ENCODE data around the gene SLC44A4.
A peak's percentile ranks its signal among the peaks of the same experiment; 100 is the strongest.
"Not testable (repeated sequence)": the region's sequence is repeated elsewhere in the genome, so short reads cannot be mapped to it uniquely, and the experiment has no call there.

SLC44A4 gene

GRCh38 chr6:31878222-31878621, 575 bp downstream of the SLC44A4 start:
- DNase-seq = no peak

DNA sequence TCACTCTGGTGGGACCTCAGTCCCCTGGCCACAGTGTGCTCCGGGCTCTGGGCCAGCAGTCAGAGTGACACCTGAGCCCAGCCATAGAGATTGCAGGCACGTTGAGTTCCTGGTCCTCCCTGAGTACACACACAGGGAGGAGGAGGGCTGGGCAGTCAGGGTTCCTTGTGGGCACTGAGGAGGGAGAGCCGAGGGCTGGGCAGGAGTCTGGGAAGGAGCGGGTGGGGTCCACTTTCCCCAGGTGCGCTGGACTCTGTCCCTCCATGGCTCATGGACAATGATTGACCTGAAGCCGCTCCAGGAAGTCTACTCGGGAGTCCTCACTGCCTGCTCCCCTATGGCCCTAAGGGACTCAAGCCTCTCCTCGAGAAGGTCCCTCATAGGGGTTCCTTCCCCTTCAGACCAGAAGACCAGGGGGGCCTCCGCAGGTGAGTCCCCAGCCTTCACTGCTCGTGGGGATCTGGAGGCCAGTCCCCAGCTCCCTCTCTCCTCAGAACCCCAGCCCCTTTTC, 1.1 kb downstream of the SLC44A4 start:
- peak; percentile 25 for DNase-seq

DNA sequence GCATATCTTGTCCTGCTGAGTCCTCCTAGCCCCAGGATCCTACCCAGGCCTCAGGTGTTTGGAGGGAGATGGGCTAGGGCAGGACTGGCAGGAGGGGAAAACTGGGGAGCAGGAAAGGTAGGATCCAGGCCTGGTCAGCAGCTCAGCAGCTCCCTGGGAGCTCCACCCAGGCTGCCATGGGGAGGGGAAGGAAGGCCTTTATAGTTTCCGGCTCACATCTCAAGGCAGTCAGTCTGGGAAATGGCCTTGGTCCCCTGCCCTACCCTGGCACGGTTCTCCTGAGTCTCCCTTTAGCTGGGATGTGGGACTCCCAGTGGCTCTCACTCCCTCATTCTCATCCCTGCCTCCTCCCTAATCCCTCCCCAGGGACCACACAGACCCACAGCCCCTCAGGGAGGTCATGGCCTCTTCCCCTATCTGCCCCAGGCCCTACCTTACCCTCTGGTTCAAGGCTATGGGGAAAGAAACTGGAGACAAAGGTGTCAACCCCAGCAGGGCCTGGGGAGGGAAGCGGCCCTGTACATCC, 1.6 kb downstream of the SLC44A4 start:
- no peak for DNase-seq

GRCh38 chr6:31876357-31876756, 2.4 kb downstream of the SLC44A4 start:
- no peak for DNase-seq

GRCh38 chr6:31875877-31876276, 2.9 kb downstream of the SLC44A4 start:
- no peak for DNase-seq

DNA sequence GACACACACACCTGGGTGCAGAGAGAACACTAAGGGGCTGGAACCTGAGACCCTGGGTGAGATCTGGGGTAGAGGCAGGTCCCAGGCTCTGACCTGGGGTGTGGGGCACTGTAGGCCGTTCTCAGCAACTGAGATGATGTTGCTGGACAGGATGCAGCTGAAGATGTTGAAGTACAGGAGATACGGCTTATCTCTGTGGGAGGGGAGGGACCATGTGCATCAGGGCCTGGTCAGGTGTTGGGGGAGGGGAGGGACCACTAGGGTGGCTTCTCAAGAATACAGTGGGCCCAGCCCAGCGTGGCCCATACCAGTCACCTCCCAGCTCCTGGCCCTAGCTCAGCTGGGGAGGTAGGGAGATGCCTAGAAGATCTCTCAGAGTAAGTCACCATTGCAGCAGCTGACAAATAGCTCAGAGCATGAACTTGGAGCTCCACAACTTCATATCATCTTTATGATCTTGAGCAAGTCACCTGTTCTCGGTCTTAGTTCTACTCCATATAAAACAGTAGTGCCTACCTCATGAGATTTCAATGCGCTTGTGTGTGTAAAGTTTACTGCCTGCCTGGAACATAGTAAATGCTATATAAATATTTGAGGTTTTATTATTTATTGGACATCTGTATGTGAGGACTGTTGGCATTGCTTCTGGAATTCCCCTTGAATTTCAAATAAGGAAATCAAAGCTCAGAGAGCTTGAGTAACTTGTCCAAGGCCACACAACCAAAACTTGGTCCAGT, 3.8 kb downstream of the SLC44A4 start:
- DNase-seq = no peak

- no peak for DNase-seq
Measured at GRCh38 chr6:31874084-31874670, 4.6 kb downstream of the SLC44A4 start.

- no peak for DNase-seq
Measured at GRCh38 chr6:31871046-31871659, 7.6 kb downstream of the SLC44A4 start.

- DNase-seq = no peak
Measured at GRCh38 chr6:31870385-31870921, 8.3 kb downstream of the SLC44A4 start.

GRCh38 chr6:31869343-31869742, 9.5 kb downstream of the SLC44A4 start:
- DNase-seq = no peak

- not testable (repeated sequence) for DNase-seq
Measured at GRCh38 chr6:31868658-31868971, 10.2 kb downstream of the SLC44A4 start.

DNA sequence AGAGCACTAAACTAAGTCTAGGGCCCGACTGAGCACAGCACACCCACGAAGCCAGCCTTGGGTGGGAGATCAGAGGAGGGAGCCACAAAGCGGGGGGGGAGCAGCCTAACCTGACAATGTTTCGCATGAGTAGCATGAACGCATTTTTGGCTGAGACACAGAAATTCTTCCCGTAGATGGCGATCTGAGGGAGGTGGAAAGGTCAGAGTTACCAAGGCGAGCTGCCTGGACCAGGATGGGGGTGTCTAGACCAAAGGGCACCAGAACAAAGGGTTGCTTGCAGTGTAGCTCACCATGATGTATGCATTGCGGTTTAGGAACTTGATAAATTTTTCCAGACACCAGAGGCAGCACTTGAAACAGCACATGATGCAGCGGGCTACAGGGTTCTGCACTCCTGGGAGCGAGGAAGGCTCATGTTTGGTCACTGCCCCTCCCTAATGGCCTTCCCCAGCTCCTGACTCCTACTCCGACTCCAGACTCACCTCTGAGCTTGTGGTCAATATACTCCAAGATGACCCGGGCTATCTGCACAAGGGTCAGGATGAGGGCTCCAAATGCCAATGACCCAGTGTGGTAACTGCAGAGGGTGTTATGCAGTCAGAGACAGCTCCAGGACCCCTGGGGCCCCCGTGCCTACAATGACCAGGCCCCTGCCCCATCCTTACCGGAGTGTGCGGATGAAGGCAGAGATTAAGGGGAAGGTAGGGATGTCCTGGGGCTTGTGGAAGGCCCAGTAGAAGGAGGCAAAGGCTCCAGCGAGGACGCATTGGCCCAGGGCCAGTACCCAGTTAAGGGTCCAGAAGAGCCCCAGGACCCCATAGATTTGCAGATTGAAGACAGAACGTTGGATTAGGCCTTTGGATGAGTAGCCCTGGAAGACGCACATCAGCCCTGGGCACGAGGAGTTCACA, 13.3 kb downstream of the SLC44A4 start:
- no peak for DNase-seq

DNA sequence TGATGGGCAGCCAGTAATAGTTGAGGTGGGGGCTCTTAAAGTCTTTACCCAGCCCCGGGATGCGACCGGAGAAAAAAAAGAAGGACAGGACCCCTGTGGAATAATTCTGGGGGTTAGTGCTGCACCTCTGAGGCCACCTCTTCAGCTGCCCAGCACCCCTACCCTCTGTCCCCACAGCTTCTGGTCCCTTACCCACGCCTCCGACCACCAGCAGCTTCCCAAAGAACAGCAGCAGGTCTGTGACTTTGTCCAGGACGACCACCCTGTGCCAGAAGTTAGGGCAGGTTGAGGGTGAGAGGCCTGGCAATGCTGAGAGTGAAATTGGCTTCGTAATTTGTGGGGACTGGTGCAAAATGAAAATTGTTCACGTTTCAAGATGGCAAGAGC, 14.0 kb downstream of the SLC44A4 start:
- DNase-seq = no peak

GRCh38 chr6:31864123-31864562, 14.7 kb downstream of the SLC44A4 start:
- not testable (repeated sequence) for DNase-seq

DNA sequence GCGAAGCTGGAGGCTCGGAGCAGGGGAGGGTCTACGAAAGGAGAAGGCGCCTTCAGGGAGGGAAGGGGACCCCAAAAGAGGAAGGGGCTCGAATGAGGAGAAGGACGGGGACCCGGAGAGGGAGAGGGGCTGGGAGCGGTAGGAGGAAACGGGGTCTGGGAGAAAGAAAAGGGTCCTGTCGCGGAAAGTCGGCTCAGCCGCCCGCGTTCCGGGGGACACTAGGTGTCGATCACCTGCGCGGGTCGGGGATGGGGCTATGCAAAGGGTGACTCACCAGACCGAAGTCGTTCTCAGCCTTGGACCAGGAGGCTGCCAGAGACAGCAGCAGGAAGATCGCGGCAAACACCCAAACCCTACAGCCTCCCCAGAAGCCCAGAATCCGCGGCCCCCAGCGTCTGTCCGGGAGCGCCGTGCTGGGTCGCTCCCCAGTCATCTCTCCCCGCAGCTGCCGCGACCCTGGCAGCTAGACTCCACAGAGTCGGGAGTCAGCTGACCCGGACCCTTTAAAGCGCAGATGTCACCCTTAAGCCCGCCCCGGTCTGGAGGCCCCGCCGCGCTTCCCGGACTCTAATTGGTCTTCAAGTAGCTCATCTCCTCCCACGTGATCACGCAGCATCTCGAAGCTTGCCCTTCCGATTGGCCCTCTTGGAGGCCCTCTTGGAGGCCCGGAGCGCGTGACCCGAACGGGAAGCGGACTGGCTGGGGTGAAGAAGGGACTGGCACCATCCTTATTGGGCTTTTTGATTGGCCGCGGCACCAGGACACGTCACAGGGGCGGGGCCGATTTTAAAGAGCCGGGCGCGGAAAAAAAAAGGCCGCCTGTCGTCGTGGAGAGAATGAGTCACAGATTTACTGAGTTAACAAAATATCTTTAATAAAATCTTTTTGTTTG, 16.2 kb downstream of the SLC44A4 start, which contains the start of gene NEU1:
Gene NEU1, minus strand, starts transcription at position 478 of the 892 bp plus-strand sequence. Its CDS starts 45 bp downstream, at position 433.
- DNase-seq = peak; percentile 99

DNA sequence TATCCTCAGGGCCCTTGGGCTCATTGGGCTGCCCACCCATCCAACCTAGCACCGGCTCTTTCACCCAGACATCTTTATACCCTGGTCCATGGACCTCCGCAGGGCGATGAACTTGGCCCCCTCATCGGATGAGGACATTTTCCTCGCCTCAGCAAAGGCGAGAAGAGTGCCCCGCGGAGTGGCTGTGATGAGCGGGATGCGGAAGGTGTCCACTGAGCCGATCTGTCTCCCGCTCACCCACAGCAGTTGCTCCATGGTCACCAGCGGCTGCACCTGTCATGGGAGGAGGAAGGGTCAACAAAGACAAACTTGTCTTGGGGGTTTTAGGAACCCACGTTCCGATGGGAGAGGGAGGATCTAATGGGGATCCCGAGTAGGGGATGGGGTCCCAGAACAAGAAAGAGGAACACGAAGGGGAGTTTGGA, 16.9 kb downstream of the SLC44A4 start:
- no peak for DNase-seq

DNA sequence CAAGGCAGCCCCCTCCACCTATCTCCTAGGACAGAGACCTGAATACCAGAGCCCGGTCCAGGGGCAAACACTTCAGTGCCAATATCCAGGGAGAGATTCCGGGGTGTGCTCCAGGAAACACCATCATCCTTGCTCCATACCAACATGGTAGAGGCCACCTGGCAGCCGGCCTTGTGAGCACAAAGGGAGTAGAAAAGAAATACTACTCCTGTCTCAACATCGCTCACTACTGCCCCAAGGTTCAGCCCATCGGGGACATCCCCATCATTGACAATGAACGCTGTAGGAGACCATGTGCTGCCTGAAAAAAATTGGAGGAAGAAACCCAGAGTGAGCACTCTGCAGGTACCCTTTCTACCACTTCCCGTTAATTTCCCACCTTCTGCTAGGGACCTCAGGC, 17.6 kb downstream of the SLC44A4 start:
- DNase-seq = no peak

- no peak for DNase-seq
Measured at GRCh38 chr6:31860349-31860748, 18.4 kb downstream of the SLC44A4 start.

GRCh38 chr6:31859923-31860322, 18.9 kb downstream of the SLC44A4 start:
- no peak for DNase-seq

- no peak for DNase-seq
Measured at GRCh38 chr6:31858707-31859106, 20.1 kb downstream of the SLC44A4 start.

DNA sequence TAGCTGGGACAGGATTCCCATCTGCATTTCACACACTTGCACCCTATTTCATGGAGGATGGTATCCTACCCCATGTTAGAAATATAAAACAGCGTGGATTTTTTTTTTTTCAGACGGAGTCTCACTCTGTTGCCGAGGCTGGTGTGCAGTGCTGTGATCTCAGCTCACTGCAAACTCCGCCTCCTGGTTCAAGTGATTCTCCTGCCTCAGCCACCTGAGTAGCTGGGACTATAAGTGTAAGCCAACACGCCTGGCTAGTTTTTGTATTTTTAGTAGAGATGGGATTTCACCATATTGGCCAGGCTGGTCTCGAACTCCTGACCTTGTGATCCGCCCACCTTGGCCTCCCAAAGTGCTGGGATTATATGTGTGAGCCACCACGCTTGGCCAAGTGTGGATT, 21.0 kb downstream of the SLC44A4 start:
- not testable (repeated sequence) for DNase-seq

Data from DMS79 (cell line).